Psoas muscle (tissue), 8 donors: ENCODE data around the gene MCHR2. TPM values are rescaled to one million over a fixed set of nuclear protein-coding genes. Genes with fewer than 3 reads are reported as not detected.

Source experiments
- ATAC-seq, 4 donors: fragments of 200-7000 bp; cut with Tn5 transposase; one replicate each; pipeline ENCODE4 v1.9.1; 2020; ENCODE audit warnings: moderate library complexity in 3 of 4, mild to moderate bottlenecking in 2 of 4
- DNase-seq, 2 donors: peaks; one replicate each; pipeline ENCODE4 v3.0.0-alpha.2; 2020
- H3K27ac ChIP-seq: fragments of 200-600 bp; one replicate; pipeline ENCODE4 v1.8.0; 2022
- H3K27me3 ChIP-seq, 3 donors: fragments of 200-600 bp in 1 of 3; one replicate each; pipeline versions ENCODE4 v1.6.1 to v1.8.0; 2013 to 2022; ENCODE audit warnings: low read length in 2 of 3, mild to moderate bottlenecking in 2 of 3, moderate library complexity in 1 of 3; ENCODE audit not compliant: insufficient read depth in 3 of 3
- H3K36me3 ChIP-seq, 2 donors: fragments of 200-600 bp in 1 of 2; one replicate each; pipeline versions ENCODE4 v1.6.1 to v1.8.0; 2013 to 2022; ENCODE audit warnings: low read depth in 1 of 2, mild to moderate bottlenecking in 1 of 2, moderate library complexity in 1 of 2; ENCODE audit not compliant: insufficient read depth in 1 of 2
- H3K4me1 ChIP-seq: fragments of 200-600 bp; one replicate; pipeline ENCODE4 v1.8.0; 2022
- H3K4me3 ChIP-seq: fragments of 200-600 bp; one replicate; pipeline ENCODE4 v1.8.0; 2022; ENCODE audit warnings: mild to moderate bottlenecking
- H3K9me3 ChIP-seq: fragments of 200-600 bp; one replicate; pipeline ENCODE4 v1.8.0; 2022
- CTCF ChIP-seq: fragments of 200-600 bp; IDR thresholded peaks from one replicate; pipeline ENCODE4 v1.8.0; 2022; ENCODE audit warnings: antibody characterized with exemption
- WGBS, 3 donors: extraction: QIAGEN DNeasy Blood & Tissue Kit; methylation state at CpG; one replicate each; pipeline versions ENCODE4 v1.1.6 to v1.1.7; 2013; 5-methylcytosine and 5-hydroxymethylcytosine counted together
- intact Hi-C, 2 donors: fragments of 100-400 bp; cut with DNase I; formaldehyde crosslinking; loops; one replicate each; pipeline versions ENCODE4 v1.11.0 to v1.14.2; 2022
- polyA plus RNA-seq, 3 donors: library from polyadenylated mRNA; stranded (reverse); fragments of 200-250 nt; gene quantifications; one replicate each; pipeline ENCODE4 v1.2.3, GENCODE V29; 2013
- total RNA-seq, 4 donors: library from RNA; stranded (reverse); fragmentation: NEBNext Ultra II Directional in 2 of 4; extraction: Animal tissue kit (Norgen Biotek cat#: 25700) in 2 of 4; gene quantifications; one replicate each; pipeline versions ENCODE4 v1.2.1 to v1.2.4, GENCODE V29; 2021 to 2023
- donor health status: healthy with polysubstance abuse.
- donor health status: DM: no; HTN: no; CAD: no; lungs with moderate emphysema.
- donor health status: Bipolar disorder and iron deficiency.
- donor health status: healthy.
- donor health status: DM: yes; HTN: yes; CAD: no.
- donor health status: DM: no; HTN: no; CAD: no.
- donor health status: DM: no; HTN: no; CAD: no.
- donor health status: DM: yes; HTN: yes; CAD: no.

MCHR2 gene
- total and polyA plus RNA-seq, 7 donors, result not detected

DNA sequence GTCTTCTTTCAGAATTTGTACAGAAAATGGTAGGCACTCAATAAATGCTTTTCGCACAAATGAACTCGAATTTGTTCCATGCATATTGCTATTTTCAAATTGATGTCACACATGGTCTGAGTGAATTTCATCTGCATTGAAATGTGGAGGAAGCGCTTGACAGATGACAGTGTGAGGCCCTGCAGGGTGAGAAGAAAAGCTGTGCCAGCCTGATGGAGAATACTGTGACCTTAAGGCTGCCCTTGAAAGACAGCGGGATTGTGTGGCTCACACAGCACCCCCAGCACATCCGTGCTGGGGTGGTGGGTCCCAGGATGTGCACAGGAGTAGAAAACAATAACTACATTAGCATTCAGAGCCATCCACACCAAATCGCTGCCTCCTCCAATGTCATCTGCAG, 14.8 kb upstream of the MCHR2 start:
- no peak for DNase-seq
- intact Hi-C loops, result loop anchor here in 1 of 2 donors (10.0 kb wide), 1 partner anchor 656 kb away; no protein-coding TSS in a partner anchor
- Histone ChIP-seq H3K4me3 (no peak overlapping the region), H3K4me1 (no peaks in the 10 kb centered on the region), H3K27ac (no peak overlapping the region), H3K27me3 (no peaks in the 10 kb centered on the region), H3K9me3 (no peaks in the 10 kb centered on the region), H3K36me3 (no peaks in the 10 kb centered on the region)
- no peak for ATAC-seq
- no peak for TF ChIP-seq CTCF
- WGBS, 3 donors, result 82 to 88% (median 86%) methylated on average over 6 of the region's 6 CpGs

DNA sequence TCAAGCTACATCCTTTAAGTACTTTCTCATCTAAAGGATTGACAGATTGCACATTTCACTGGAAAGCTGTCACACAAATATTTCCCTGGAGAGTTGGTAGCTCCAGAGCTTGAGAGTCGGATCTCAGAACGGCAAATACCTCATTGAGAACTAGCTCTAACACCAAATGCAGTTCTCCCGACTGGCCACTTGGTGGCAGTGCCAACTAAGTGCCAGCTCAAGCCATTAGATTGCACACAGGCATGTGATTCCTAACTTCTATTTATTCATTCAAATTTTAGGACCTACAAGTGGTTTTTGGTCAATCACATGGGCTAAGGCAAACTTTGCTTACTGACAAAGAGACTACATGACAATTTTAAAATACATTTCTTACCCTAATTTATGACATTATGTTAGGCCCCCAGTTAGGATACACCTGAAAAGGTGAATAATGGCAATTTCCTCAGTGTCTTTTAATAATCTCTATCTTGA, 7.9 kb upstream of the MCHR2 start:
- intact Hi-C loops, result loop anchor here (1.0 to 10.0 kb wide), 3 partner anchors 95 to 663 kb away; no protein-coding TSS in a partner anchor
- no peaks in the 10 kb centered on the region for H3K27me3 ChIP-seq
- no peak overlapping the region for H3K27ac ChIP-seq
- no peak overlapping the region for H3K4me3 ChIP-seq
- no peaks in the 10 kb centered on the region for H3K4me1 ChIP-seq
- 1% methylated on average over 3 of the region's 3 CpGs for WGBS, 3 donors
- H3K9me3 ChIP-seq, result no peaks in the 10 kb centered on the region
- peak; percentile 31 to 66 for DNase-seq
- peak; percentile 76 to 96 (median 84) for ATAC-seq
- TF ChIP-seq CTCF, result peak; percentile 94
- no peaks in the 10 kb centered on the region for H3K36me3 ChIP-seq

GRCh38 chr6:99997141-99997540, 3.1 kb upstream of the MCHR2 start:
- no peaks in the 10 kb centered on the region for H3K36me3 ChIP-seq
- H3K9me3 ChIP-seq, result no peaks in the 10 kb centered on the region
- ATAC-seq (no peak), DNase-seq (no peak)
- TF ChIP-seq CTCF, result no peak
- H3K4me3 ChIP-seq, result no peak overlapping the region
- H3K4me1 ChIP-seq, result no peaks in the 10 kb centered on the region
- intact Hi-C loops, result loop anchor here in 1 of 2 donors (10.0 kb wide), 1 partner anchor 488 kb away; no protein-coding TSS in a partner anchor
- H3K27ac ChIP-seq, result no peak overlapping the region
- H3K27me3 ChIP-seq, result peaks cover 0 to 9% (median 8%) of the 10 kb centered on the region in 3 donors

- H3K27me3 ChIP-seq, result peaks cover 0 to 9% (median 8%) of the 10 kb centered on the region in 3 donors
- intact Hi-C loops, result loop anchor here in 1 of 2 donors (10.0 kb wide), 1 partner anchor 489 kb away; no protein-coding TSS in a partner anchor
- ATAC-seq (no peak), DNase-seq (no peak)
- H3K36me3 ChIP-seq, result no peaks in the 10 kb centered on the region
- 64 to 85% (median 66%) methylated on average over 1 of the region's 1 CpG for WGBS, 3 donors
- TF ChIP-seq CTCF, result no peak
- no peaks in the 10 kb centered on the region for H3K4me1 ChIP-seq
- H3K9me3 ChIP-seq, result no peaks in the 10 kb centered on the region
- no peak overlapping the region for H3K27ac ChIP-seq
- H3K4me3 ChIP-seq, result no peak overlapping the region
These were observed 1.9 kb upstream of the MCHR2 start for GRCh38 chr6:99995916-99996315.

DNA sequence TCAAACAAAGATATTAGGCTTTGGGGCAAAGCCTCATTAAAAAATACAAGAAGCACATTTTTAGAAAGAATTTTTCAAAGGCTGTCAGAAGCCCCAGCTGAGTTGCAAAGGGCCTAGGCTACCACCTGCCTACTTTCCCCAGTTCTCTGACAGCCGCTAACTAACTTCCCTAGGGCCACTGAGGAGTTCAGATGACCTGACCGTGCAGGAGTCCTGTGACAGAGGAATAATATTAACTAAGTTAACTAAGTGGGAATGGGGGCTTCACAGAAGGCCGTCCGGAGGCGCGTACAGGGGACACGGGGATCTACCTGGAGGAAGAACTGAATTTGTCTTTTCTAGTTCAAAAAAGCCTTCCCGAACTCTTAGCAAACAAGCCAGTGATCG, 884 bp downstream of the MCHR2 start:
- peaks cover 0 to 9% (median 8%) of the 10 kb centered on the region in 3 donors for H3K27me3 ChIP-seq
- no peak overlapping the region for H3K27ac ChIP-seq
- no peaks in the 10 kb centered on the region for H3K36me3 ChIP-seq
- no peaks in the 10 kb centered on the region for H3K9me3 ChIP-seq
- no peak for TF ChIP-seq CTCF
- WGBS, 3 donors, result 36 to 41% (median 36%) methylated on average over 9 of the region's 9 CpGs
- intact Hi-C loops, result loop anchor here in 1 of 2 donors (10.0 kb wide), 1 partner anchor 492 kb away; no protein-coding TSS in a partner anchor
- DNase-seq (no peak), ATAC-seq (no peak)
- peak overlapping the region; percentile 47 for H3K4me3 ChIP-seq
- no peaks in the 10 kb centered on the region for H3K4me1 ChIP-seq
